Measurements from ENCODE around the gene NAT9.

NAT9 gene

DNA sequence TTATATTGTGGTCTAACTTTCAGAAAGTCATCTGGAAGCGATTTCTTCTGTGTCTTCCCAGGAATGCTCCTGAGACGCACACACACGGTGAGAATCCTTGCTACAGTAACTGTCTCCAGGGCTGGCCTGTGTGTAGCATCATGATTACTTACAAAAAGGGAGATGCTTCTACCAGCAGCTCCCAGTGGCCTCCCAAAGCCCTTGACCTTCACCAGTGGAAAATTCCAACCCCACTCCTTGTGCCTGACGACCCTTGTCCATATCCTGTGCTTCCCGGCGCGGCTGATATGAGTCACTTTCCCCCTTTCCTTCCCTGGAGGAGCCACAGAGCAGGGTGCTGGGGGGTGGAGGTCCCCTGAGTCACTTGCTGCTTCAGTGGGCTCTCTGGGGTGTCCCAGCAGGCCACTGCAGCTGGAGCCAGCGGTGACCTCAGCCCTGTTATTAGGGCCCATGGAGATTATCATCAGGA, 22.1 kb upstream of the NAT9 start:
- H3K9me2 ChIP-seq (ENCODE audit: low read depth, low read length) = no peaks in the 10 kb centered on the region
- no peaks in the 10 kb centered on the region for H3K9me3 ChIP-seq (ENCODE audit: low read length)
- H3K4me2 ChIP-seq (ENCODE audit: low read length) = no peak overlapping the region
- no peak overlapping the region for H2AFZ ChIP-seq (ENCODE audit: low read length)
- no peak overlapping the region for H3K27ac ChIP-seq (ENCODE audit: low read depth, low read length, poor library complexity, severe bottlenecking)
- H3K4me1 ChIP-seq (ENCODE audit: insufficient read depth, low read length, severe bottlenecking) = no peaks in the 10 kb centered on the region
- no peaks in the 10 kb centered on the region for H4K20me1 ChIP-seq (ENCODE audit: insufficient read depth, low read length)
- no peak overlapping the region for H3K4me3 ChIP-seq (ENCODE audit: low read depth, low read length, poor library complexity, severe bottlenecking)
- no peaks in the 10 kb centered on the region for H3K27me3 ChIP-seq (ENCODE audit: insufficient read depth, low read length)
- H3K79me2 ChIP-seq (ENCODE audit: insufficient read depth, low read length) = no peaks in the 10 kb centered on the region
- no peak for TF ChIP-seq EZH2 (IDR thresholded peaks at IDR 0.05; ENCODE audit: borderline replicate concordance, low read length)
- TF ChIP-seq, protein P1, sequence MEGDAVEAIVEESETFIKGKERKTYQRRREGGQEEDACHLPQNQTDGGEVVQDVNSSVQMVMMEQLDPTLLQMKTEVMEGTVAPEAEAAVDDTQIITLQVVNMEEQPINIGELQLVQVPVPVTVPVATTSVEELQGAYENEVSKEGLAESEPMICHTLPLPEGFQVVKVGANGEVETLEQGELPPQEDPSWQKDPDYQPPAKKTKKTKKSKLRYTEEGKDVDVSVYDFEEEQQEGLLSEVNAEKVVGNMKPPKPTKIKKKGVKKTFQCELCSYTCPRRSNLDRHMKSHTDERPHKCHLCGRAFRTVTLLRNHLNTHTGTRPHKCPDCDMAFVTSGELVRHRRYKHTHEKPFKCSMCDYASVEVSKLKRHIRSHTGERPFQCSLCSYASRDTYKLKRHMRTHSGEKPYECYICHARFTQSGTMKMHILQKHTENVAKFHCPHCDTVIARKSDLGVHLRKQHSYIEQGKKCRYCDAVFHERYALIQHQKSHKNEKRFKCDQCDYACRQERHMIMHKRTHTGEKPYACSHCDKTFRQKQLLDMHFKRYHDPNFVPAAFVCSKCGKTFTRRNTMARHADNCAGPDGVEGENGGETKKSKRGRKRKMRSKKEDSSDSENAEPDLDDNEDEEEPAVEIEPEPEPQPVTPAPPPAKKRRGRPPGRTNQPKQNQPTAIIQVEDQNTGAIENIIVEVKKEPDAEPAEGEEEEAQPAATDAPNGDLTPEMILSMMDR (IDR thresholded peaks at IDR 0.05; ENCODE audit: low read length) = no peak
- H3F3A ChIP-seq (ENCODE audit: insufficient read depth, low read length) = no peaks in the 10 kb centered on the region
- no peak overlapping the region for H3K9ac ChIP-seq (ENCODE audit: low read length)
- H3K36me3 ChIP-seq (ENCODE audit: insufficient read depth, low read length) = peaks cover 13% of the 10 kb centered on the region

- Histone ChIP-seq H3K4me2 (ENCODE audit: low read length) (no peak overlapping the region), H3K9ac (ENCODE audit: low read length) (no peak overlapping the region), H3K36me3 (ENCODE audit: insufficient read depth, low read length) (peaks cover 12% of the 10 kb centered on the region), H3K4me1 (ENCODE audit: insufficient read depth, low read length, severe bottlenecking) (no peaks in the 10 kb centered on the region), H3K9me2 (ENCODE audit: low read depth, low read length) (no peaks in the 10 kb centered on the region), H3F3A (ENCODE audit: insufficient read depth, low read length) (no peaks in the 10 kb centered on the region), H3K27ac (ENCODE audit: low read depth, low read length, poor library complexity, severe bottlenecking) (no peak overlapping the region), H4K20me1 (ENCODE audit: insufficient read depth, low read length) (no peaks in the 10 kb centered on the region), H3K4me3 (ENCODE audit: low read depth, low read length, poor library complexity, severe bottlenecking) (no peak overlapping the region), H3K79me2 (ENCODE audit: insufficient read depth, low read length) (no peaks in the 10 kb centered on the region), H2AFZ (ENCODE audit: low read length) (no peak overlapping the region), H3K27me3 (ENCODE audit: insufficient read depth, low read length) (no peaks in the 10 kb centered on the region), H3K9me3 (ENCODE audit: low read length) (no peaks in the 10 kb centered on the region)
- TF ChIP-seq EZH2 (IDR thresholded peaks at IDR 0.05; ENCODE audit: borderline replicate concordance, low read length) = no peak
- TF ChIP-seq, protein P1 (IDR thresholded peaks at IDR 0.05; ENCODE audit: low read length) = no peak
Measured at GRCh38 chr17:74797824-74798223, 21.7 kb upstream of the NAT9 start.

DNA sequence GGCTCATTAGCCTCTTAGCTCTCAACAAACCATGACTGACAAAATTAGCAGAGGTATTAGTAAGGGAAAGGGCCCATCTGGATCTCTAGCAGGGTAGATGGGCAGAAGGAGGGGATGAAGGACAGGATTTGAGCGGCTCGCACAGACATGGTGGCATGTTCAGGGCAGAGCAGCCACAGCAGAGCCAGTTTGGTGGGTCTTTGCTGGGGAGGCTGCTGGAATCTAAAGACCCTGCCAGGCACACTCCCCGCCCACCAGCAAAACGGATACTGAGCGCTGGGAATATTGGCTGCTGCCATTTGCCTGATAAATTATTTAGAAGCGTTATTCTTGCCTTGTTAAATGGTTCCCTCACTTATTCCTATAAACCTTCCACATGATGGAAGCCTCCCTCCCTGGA, 20.7 kb upstream of the NAT9 start:
- TF ChIP-seq, protein P1 (IDR thresholded peaks at IDR 0.05; ENCODE audit: low read length) = no peak
- TF ChIP-seq EZH2 (IDR thresholded peaks at IDR 0.05; ENCODE audit: borderline replicate concordance, low read length) = no peak
- no peaks in the 10 kb centered on the region for H3F3A ChIP-seq (ENCODE audit: insufficient read depth, low read length)
- H3K4me2 ChIP-seq (ENCODE audit: low read length) = no peak overlapping the region
- H3K9ac ChIP-seq (ENCODE audit: low read length) = no peak overlapping the region
- no peak overlapping the region for H3K4me3 ChIP-seq (ENCODE audit: low read depth, low read length, poor library complexity, severe bottlenecking)
- no peaks in the 10 kb centered on the region for H4K20me1 ChIP-seq (ENCODE audit: insufficient read depth, low read length)
- no peak overlapping the region for H2AFZ ChIP-seq (ENCODE audit: low read length)
- H3K4me1 ChIP-seq (ENCODE audit: insufficient read depth, low read length, severe bottlenecking) = no peaks in the 10 kb centered on the region
- H3K27ac ChIP-seq (ENCODE audit: low read depth, low read length, poor library complexity, severe bottlenecking) = no peak overlapping the region
- H3K79me2 ChIP-seq (ENCODE audit: insufficient read depth, low read length) = no peaks in the 10 kb centered on the region
- no peaks in the 10 kb centered on the region for H3K27me3 ChIP-seq (ENCODE audit: insufficient read depth, low read length)
- H3K9me2 ChIP-seq (ENCODE audit: low read depth, low read length) = no peaks in the 10 kb centered on the region
- peaks cover 7% of the 10 kb centered on the region; the same call in 1 of the 2 replicates for H3K36me3 ChIP-seq (ENCODE audit: insufficient read depth, low read length)
- no peaks in the 10 kb centered on the region for H3K9me3 ChIP-seq (ENCODE audit: low read length)

Measured in OCI-LY1 (cell line).